Tibial nerve (tissue), 4 donors: ENCODE results near the gene PTPRA. TPM values are rescaled to one million over a fixed set of nuclear protein-coding genes. Genes with fewer than 3 reads are reported as not detected.
"Not testable (repeated sequence)": the region's sequence is repeated elsewhere in the genome, so short reads cannot be mapped to it uniquely, and the experiment has no call there.

Experiments
- DNase-seq, 2 donors: peaks; one replicate each; pipeline ENCODE4 v3.0.0-alpha.2; 2019; ENCODE audit warnings: low spot score in 2 of 2
- H3K27ac ChIP-seq, 4 donors: fragments of 200-600 bp; sonication (generic) in 3 of 4; one replicate each; pipeline ENCODE4 v1.5.1; 2017 to 2019; ENCODE audit warnings: mild to moderate bottlenecking in 1 of 4
- H3K27me3 ChIP-seq, 2 donors: fragments of 200-600 bp; sonication (generic) in 1 of 2; one replicate each; pipeline versions ENCODE4 v1.5.1 to v1.6.0; 2017 to 2019
- H3K36me3 ChIP-seq, 3 donors: fragments of 200-600 bp; sonication (generic); one replicate each; pipeline ENCODE4 v1.5.1; 2018 to 2019
- H3K4me1 ChIP-seq, 4 donors: fragments of 200-600 bp; sonication (generic) in 3 of 4; one replicate each; pipeline ENCODE4 v1.5.1; 2017 to 2019
- H3K4me3 ChIP-seq, 4 donors: fragments of 200-600 bp; sonication (generic) in 3 of 4; one replicate each; pipeline ENCODE4 v1.5.1; 2017 to 2019; ENCODE audit warnings: mild to moderate bottlenecking in 1 of 4, moderate library complexity in 1 of 4
- H3K9me3 ChIP-seq, 4 donors: fragments of 200-600 bp; sonication (generic) in 3 of 4; one replicate each; pipeline ENCODE4 v1.5.1; 2017 to 2019
- CTCF ChIP-seq, 5 experiments: fragments of 200-600 bp in 3 of 5; fragments of 450-650 bp in 2 of 5; sonication (generic) in 3 of 5; IDR thresholded peaks; one replicate each; pipeline ENCODE4 v1.5.1; 2016 to 2019; ENCODE audit warnings: antibody characterized with exemption in 5 of 5, mild to moderate bottlenecking in 3 of 5, moderate library complexity in 2 of 5
- EP300 ChIP-seq, 2 donors: sonication (generic); formaldehyde crosslinking; IDR thresholded peaks; one replicate each; pipeline ENCODE4 v1.6.1; 2017; ENCODE audit warnings: antibody characterized with exemption in 2 of 2, mild to moderate bottlenecking in 1 of 2
- POLR2A ChIP-seq, 2 donors: fragments of 450-650 bp; IDR thresholded peaks; one replicate each; pipeline ENCODE4 v1.6.1; 2017; ENCODE audit warnings: antibody characterized with exemption in 2 of 2, mild to moderate bottlenecking in 2 of 2, moderate library complexity in 2 of 2
- WGBS, 2 donors: methylation state at CpG; one replicate each; pipeline ENCODE4 v1.1.5; 2018; 5-methylcytosine and 5-hydroxymethylcytosine counted together
- total RNA-seq, 4 donors: library from RNA; depleted of rRNA; stranded (reverse); fragments of >200 nt; gene quantifications; one replicate each; pipeline ENCODE4 v1.1.0, GENCODE V29; 2016

Gene PTPRA
- total RNA-seq, 4 donors from 2014 or later, result 46.3 to 119 (median 67.4) TPM

GRCh38 chr20:3013771-3014170 lies 140.5 kb downstream of the PTPRA start:
- WGBS, 2 donors, result 94 to 95% methylated on average over 5 of the region's 5 CpGs

GRCh38 chr20:3014179-3014578 lies 140.9 kb downstream of the PTPRA start:
- WGBS, 2 donors, result 94 to 96% methylated on average over 7 of the region's 7 CpGs
- Histone ChIP-seq H3K4me1 (no peaks in the 10 kb centered on the region), H3K9me3 (no peaks in the 10 kb centered on the region), H3K4me3 (no peak overlapping the region), H3K36me3 (peaks cover 0 to 87% (median 0%) of the 10 kb centered on the region in 3 donors), H3K27me3 (no peaks in the 10 kb centered on the region), H3K27ac (no peak overlapping the region)
- DNase-seq, result no peak
- TF ChIP-seq EP300 (IDR thresholded peaks at IDR 0.05) (no peak), CTCF (IDR thresholded peaks at IDR 0.05) (no peak), POLR2A (IDR thresholded peaks at IDR 0.05) (no peak)

More at GRCh38 chr20:3013771-3014170, 140.5 kb downstream of the PTPRA start:
- Histone ChIP-seq H3K9me3 (no peaks in the 10 kb centered on the region), H3K36me3 (peaks cover 0 to 91% (median 0%) of the 10 kb centered on the region in 3 donors), H3K27me3 (no peaks in the 10 kb centered on the region), H3K4me3 (no peak overlapping the region), H3K27ac (no peak overlapping the region), H3K4me1 (no peaks in the 10 kb centered on the region)
- no peak for DNase-seq
- TF ChIP-seq EP300 (IDR thresholded peaks at IDR 0.05), result no peak
- TF ChIP-seq CTCF (IDR thresholded peaks at IDR 0.05), result no peak
- TF ChIP-seq POLR2A (IDR thresholded peaks at IDR 0.05), result no peak

GRCh38 chr20:3014662-3015061 lies 141.4 kb downstream of the PTPRA start:
- no peaks in the 10 kb centered on the region for H3K9me3 ChIP-seq
- H3K4me3 ChIP-seq, result no peak overlapping the region
- H3K27ac ChIP-seq, result no peak overlapping the region
- H3K36me3 ChIP-seq, result peaks cover 0 to 86% (median 0%) of the 10 kb centered on the region in 3 donors
- WGBS, 2 donors, result 86 to 95% methylated on average over 3 of the region's 3 CpGs
- no peak for TF ChIP-seq EP300 (IDR thresholded peaks at IDR 0.05)
- no peak for TF ChIP-seq CTCF (IDR thresholded peaks at IDR 0.05)
- no peak for TF ChIP-seq POLR2A (IDR thresholded peaks at IDR 0.05)
- no peaks in the 10 kb centered on the region for H3K27me3 ChIP-seq
- DNase-seq, result no peak
- H3K4me1 ChIP-seq, result no peaks in the 10 kb centered on the region

GRCh38 chr20:3015302-3015701 lies 142.0 kb downstream of the PTPRA start:
- H3K9me3 ChIP-seq, H3K4me1 ChIP-seq, H3K4me3 ChIP-seq, H3K27me3 ChIP-seq, DNase-seq, H3K27ac ChIP-seq: not testable (repeated sequence)
- 93 to 97% methylated on average over 5 of the region's 5 CpGs for WGBS, 2 donors
- peaks cover 0 to 85% (median 0%) of the 10 kb centered on the region in 3 donors for H3K36me3 ChIP-seq

GRCh38 chr20:3021327-3021726 lies 148.0 kb downstream of the PTPRA start:
- no peak for TF ChIP-seq CTCF (IDR thresholded peaks at IDR 0.05)
- no peak for TF ChIP-seq EP300 (IDR thresholded peaks at IDR 0.05)
- TF ChIP-seq POLR2A (IDR thresholded peaks at IDR 0.05), result no peak
- Histone ChIP-seq H3K4me3 (no peak overlapping the region), H3K4me1 (no peaks in the 10 kb centered on the region), H3K27me3 (no peaks in the 10 kb centered on the region), H3K27ac (no peak overlapping the region), H3K36me3 (peaks cover 0 to 87% (median 9%) of the 10 kb centered on the region in 3 donors), H3K9me3 (no peaks in the 10 kb centered on the region)
- 85 to 92% methylated on average over 4 of the region's 4 CpGs for WGBS, 2 donors
- no peak for DNase-seq

- no peaks in the 10 kb centered on the region for H3K27me3 ChIP-seq
- 94 to 95% methylated on average over 5 of the region's 5 CpGs for WGBS, 2 donors
- peaks cover 0 to 87% (median 9%) of the 10 kb centered on the region in 3 donors for H3K36me3 ChIP-seq
- H3K4me3 ChIP-seq, result no peak overlapping the region
- no peak overlapping the region for H3K27ac ChIP-seq
- H3K4me1 ChIP-seq, result no peaks in the 10 kb centered on the region
- no peaks in the 10 kb centered on the region for H3K9me3 ChIP-seq
- TF ChIP-seq CTCF (IDR thresholded peaks at IDR 0.05), result no peak
- TF ChIP-seq POLR2A (IDR thresholded peaks at IDR 0.05), result no peak
- TF ChIP-seq EP300 (IDR thresholded peaks at IDR 0.05), result no peak
- no peak for DNase-seq
Measured at GRCh38 chr20:3021777-3022176, 148.5 kb downstream of the PTPRA start.

GRCh38 chr20:3022559-3023490 lies 149.5 kb downstream of the PTPRA start:
- WGBS, 2 donors, result 87 to 89% methylated on average over 20 of the region's 20 CpGs
- H3K4me3 ChIP-seq, H3K27me3 ChIP-seq, DNase-seq, H3K27ac ChIP-seq, H3K4me1 ChIP-seq, H3K9me3 ChIP-seq: not testable (repeated sequence)
- peaks cover 0 to 88% (median 9%) of the 10 kb centered on the region in 3 donors for H3K36me3 ChIP-seq
